BE2C (cell line): ENCODE data around the gene SIGLEC7.

Source experiments
- DNase-seq: peaks from one replicate; pipeline ENCODE4 v3.0.0-alpha.2; 2020
- H3K27me3 ChIP-seq: fragments of 250-450 bp; sonication (Bioruptor Pico); 2 replicates; pipeline ENCODE4 v1.5.1; 2020; ENCODE audit warnings: mild to moderate bottlenecking
- H3K36me3 ChIP-seq: fragments of 250-450 bp; sonication (Bioruptor Pico); 2 replicates; pipeline ENCODE4 v1.5.1; 2020; ENCODE audit warnings: mild to moderate bottlenecking
- H3K4me1 ChIP-seq: fragments of 250-450 bp; sonication (Bioruptor Pico); 2 replicates; pipeline ENCODE4 v1.5.1; 2020
- H3K4me3 ChIP-seq: 2 replicates; pipeline ENCODE4 v1.5.1; 2011; ENCODE audit warnings: low read depth, low read length
- H3K9me3 ChIP-seq: fragments of 250-450 bp; sonication (Bioruptor Pico); 2 replicates; pipeline ENCODE4 v1.5.1; 2020
- CTCF ChIP-seq: IDR thresholded peaks from 2 replicates; pipeline ENCODE4 v1.5.1; 2012; ENCODE audit warnings: mild to moderate bottlenecking, low read depth, low read length

Gene SIGLEC7

GRCh38 chr19:51157265-51157664 lies 15.2 kb downstream of the SIGLEC7 start:
- TF ChIP-seq CTCF = no peak
- no peaks in the 10 kb centered on the region for H3K9me3 ChIP-seq
- H3K4me3 ChIP-seq = no peak overlapping the region
- H3K27me3 ChIP-seq = peaks cover 13% of the 10 kb centered on the region
- no peaks in the 10 kb centered on the region for H3K4me1 ChIP-seq
- no peaks in the 10 kb centered on the region for H3K36me3 ChIP-seq
- no peak for DNase-seq

- Histone ChIP-seq H3K9me3 (no peaks in the 10 kb centered on the region), H3K36me3 (no peaks in the 10 kb centered on the region), H3K4me1 (no peaks in the 10 kb centered on the region), H3K27me3 (peaks cover 15% of the 10 kb centered on the region), H3K4me3 (no peak overlapping the region)
- peak; percentile 75 for TF ChIP-seq CTCF
- peak; percentile 69 for DNase-seq
Measured at GRCh38 chr19:51158474-51159129, 16.5 kb downstream of the SIGLEC7 start.

GRCh38 chr19:51159656-51160055 lies 17.6 kb downstream of the SIGLEC7 start:
- peaks cover 25% of the 10 kb centered on the region for H3K27me3 ChIP-seq

GRCh38 chr19:51161266-51161665 lies 19.2 kb downstream of the SIGLEC7 start:
- Histone ChIP-seq H3K9me3 (no peaks in the 10 kb centered on the region), H3K27me3 (peaks cover 30% of the 10 kb centered on the region), H3K4me1 (no peaks in the 10 kb centered on the region), H3K4me3 (no peak overlapping the region), H3K36me3 (no peaks in the 10 kb centered on the region)
- DNase-seq = no peak
- TF ChIP-seq CTCF = no peak

More at GRCh38 chr19:51159656-51160055, 17.6 kb downstream of the SIGLEC7 start:
- no peak for TF ChIP-seq CTCF
- Histone ChIP-seq H3K9me3 (no peaks in the 10 kb centered on the region), H3K4me1 (no peaks in the 10 kb centered on the region), H3K36me3 (no peaks in the 10 kb centered on the region), H3K4me3 (no peak overlapping the region)
- no peak for DNase-seq

- Histone ChIP-seq H3K27me3 (peaks cover 30% of the 10 kb centered on the region), H3K36me3 (no peaks in the 10 kb centered on the region), H3K9me3 (no peaks in the 10 kb centered on the region), H3K4me3 (no peak overlapping the region), H3K4me1 (no peaks in the 10 kb centered on the region)
- no peak for TF ChIP-seq CTCF
- DNase-seq = no peak
Measured at GRCh38 chr19:51161867-51162496, 19.9 kb downstream of the SIGLEC7 start.

GRCh38 chr19:51163257-51163656 lies 21.2 kb downstream of the SIGLEC7 start:
- Histone ChIP-seq H3K9me3 (no peaks in the 10 kb centered on the region), H3K4me3 (no peak overlapping the region), H3K4me1 (no peaks in the 10 kb centered on the region), H3K36me3 (no peaks in the 10 kb centered on the region), H3K27me3 (peaks cover 30% of the 10 kb centered on the region)
- DNase-seq = no peak
- no peak for TF ChIP-seq CTCF
